Breast epithelium (tissue), 4 donors: Measurements from ENCODE around the gene NUP205. TPM values are rescaled to one million over a fixed set of nuclear protein-coding genes. Genes with fewer than 3 reads are reported as not detected.

Experiments
- DNase-seq, 2 donors: peaks; one replicate each; pipeline ENCODE4 v3.0.0-alpha.2; 2019; ENCODE audit warnings: low spot score in 2 of 2
- H3K27ac ChIP-seq, 2 donors: fragments of 200-600 bp; sonication (generic) in 1 of 2; one replicate each; pipeline ENCODE4 v1.5.1; 2016 to 2019; ENCODE audit warnings: mild to moderate bottlenecking in 1 of 2
- H3K27me3 ChIP-seq, 2 donors: fragments of 200-600 bp; sonication (generic) in 1 of 2; one replicate each; pipeline versions ENCODE4 v1.5.1 to v1.6.0; 2017 to 2019; ENCODE audit warnings: control low read depth in 1 of 2, mild to moderate bottlenecking in 1 of 2
- H3K36me3 ChIP-seq: fragments of 200-600 bp; one replicate; pipeline ENCODE4 v1.5.1; 2019
- H3K4me1 ChIP-seq, 2 donors: fragments of 200-600 bp; sonication (generic); one replicate each; pipeline ENCODE4 v1.5.1; 2016 to 2019; ENCODE audit warnings: control low read depth in 1 of 2
- H3K4me3 ChIP-seq, 3 donors: fragments of 200-600 bp; sonication (generic); 1 replicate in 2 of 3; 2 replicates in 1 of 3; pipeline ENCODE4 v1.5.1; 2016 to 2019; ENCODE audit warnings: mild to moderate bottlenecking in 3 of 3, moderate library complexity in 2 of 3
- H3K9me3 ChIP-seq, 2 donors: fragments of 200-600 bp; sonication (generic) in 1 of 2; one replicate each; pipeline ENCODE4 v1.5.1; 2016 to 2019; ENCODE audit warnings: control low read depth in 1 of 2
- CTCF ChIP-seq, 3 donors: fragments of 450-650 bp; IDR thresholded peaks; one replicate each; pipeline ENCODE4 v1.5.1; 2016 to 2017; ENCODE audit warnings: antibody characterized with exemption in 3 of 3, mild to moderate bottlenecking in 3 of 3, moderate library complexity in 3 of 3
- POLR2A ChIP-seq: fragments of 450-650 bp; IDR thresholded peaks from one replicate; pipeline ENCODE4 v1.6.1; 2016; ENCODE audit warnings: antibody characterized with exemption, mild to moderate bottlenecking, moderate library complexity
- POLR2AphosphoS5 ChIP-seq, 3 donors: sonication (generic); formaldehyde crosslinking; IDR thresholded peaks; one replicate each; pipeline ENCODE4 v1.6.1; 2017; ENCODE audit warnings: antibody characterized with exemption in 3 of 3
- intact Hi-C: fragments of 100-400 bp; cut with DNase I; formaldehyde crosslinking; loops from one replicate; pipeline ENCODE4 v1.15.1; 2023; ENCODE audit warnings: low total_unique reads
- total RNA-seq, 3 donors: library from RNA; depleted of rRNA; stranded (reverse); fragments of >200 nt; gene quantifications; one replicate each; pipeline ENCODE4 v1.1.0, GENCODE V29; 2016

Gene NUP205
- total RNA-seq, 3 donors from 2014 or later = 22.6 to 49.6 (median 44.6) TPM

- Histone ChIP-seq H3K27ac (peak overlapping the region in 1 of 2 donors; percentile 94), H3K9me3 (no peaks in the 10 kb centered on the region), H3K27me3 (no peaks in the 10 kb centered on the region), H3K4me1 (no peaks in the 10 kb centered on the region), H3K36me3 (no peaks in the 10 kb centered on the region), H3K4me3 (peak overlapping the region; percentile 76 to 84 (median 81))
- intact Hi-C loops = no loop called here
- DNase-seq = no peak
- no peak for TF ChIP-seq POLR2A
- no peak for TF ChIP-seq CTCF (IDR thresholded peaks at IDR 0.05)
- TF ChIP-seq POLR2AphosphoS5 (IDR thresholded peaks at IDR 0.05) = no peak
Observed at GRCh38 chr7:135510592-135511183, 47.0 kb upstream of the NUP205 start.

- TF ChIP-seq POLR2A (no peak), CTCF (IDR thresholded peaks at IDR 0.05) (peak in 2 of 3 donors; percentile 15 to 28)
- no peaks in the 10 kb centered on the region for H3K4me1 ChIP-seq
- H3K36me3 ChIP-seq = no peaks in the 10 kb centered on the region
- no peak for DNase-seq
- H3K4me3 ChIP-seq = no peak overlapping the region
- H3K27ac ChIP-seq = no peak overlapping the region
- intact Hi-C loops = no loop called here
- H3K9me3 ChIP-seq = no peaks in the 10 kb centered on the region
- H3K27me3 ChIP-seq = no peaks in the 10 kb centered on the region
Observed at GRCh38 chr7:135512135-135512887, 45.4 kb upstream of the NUP205 start.

- no peaks in the 10 kb centered on the region for H3K36me3 ChIP-seq
- TF ChIP-seq CTCF (IDR thresholded peaks at IDR 0.05) (no peak), POLR2AphosphoS5 (IDR thresholded peaks at IDR 0.05) (no peak), POLR2A (no peak)
- H3K27me3 ChIP-seq = no peaks in the 10 kb centered on the region
- H3K9me3 ChIP-seq = no peaks in the 10 kb centered on the region
- no peaks in the 10 kb centered on the region for H3K4me1 ChIP-seq
- no peak for DNase-seq
- intact Hi-C loops = no loop called here
- no peak overlapping the region for H3K27ac ChIP-seq
- no peak overlapping the region for H3K4me3 ChIP-seq
Observed at GRCh38 chr7:135514856-135515255, 42.9 kb upstream of the NUP205 start.

GRCh38 chr7:135517060-135517459 is 40.7 kb upstream of the NUP205 start:
- Histone ChIP-seq H3K36me3 (no peaks in the 10 kb centered on the region), H3K27me3 (no peaks in the 10 kb centered on the region), H3K9me3 (no peaks in the 10 kb centered on the region), H3K4me1 (no peaks in the 10 kb centered on the region), H3K4me3 (no peak overlapping the region), H3K27ac (no peak overlapping the region)
- intact Hi-C loops = no loop called here
- TF ChIP-seq POLR2AphosphoS5 (IDR thresholded peaks at IDR 0.05) (no peak), POLR2A (no peak), CTCF (IDR thresholded peaks at IDR 0.05) (no peak)
- DNase-seq = no peak

- Histone ChIP-seq H3K4me3 (no peak overlapping the region), H3K4me1 (no peaks in the 10 kb centered on the region), H3K27me3 (no peaks in the 10 kb centered on the region), H3K9me3 (no peaks in the 10 kb centered on the region), H3K36me3 (no peaks in the 10 kb centered on the region), H3K27ac (no peak overlapping the region)
- no peak for DNase-seq
- TF ChIP-seq POLR2A = no peak
- no peak for TF ChIP-seq CTCF (IDR thresholded peaks at IDR 0.05)
- TF ChIP-seq POLR2AphosphoS5 (IDR thresholded peaks at IDR 0.05) = no peak
- intact Hi-C loops = no loop called here
Observed at GRCh38 chr7:135518748-135519147, 39.0 kb upstream of the NUP205 start.
